Caco-2 (cell line): ENCODE results near the gene MEGF11. TPM values are rescaled to one million over a fixed set of nuclear protein-coding genes. Genes with fewer than 3 reads are reported as not detected.

ENCODE experiments used
- BruUV-seq: library from RNA; stranded (reverse); fragments of 400-500 nt; replicated peaks from 2 replicates; lab custom pipeline; 2021; lab: Mats Ljungman, UMichigan
- CTCF ChIA-PET: fragments of 300-600 bp; sonication (Branson Sonifier 250); formaldehyde crosslinking; loops from one replicate; lab custom pipeline; 2022; ENCODE audit warnings: antibody characterized with exemption; lab: Charles Lee
- POLR2A ChIA-PET: fragments of 300-600 bp; sonication (Branson Sonifier 250); formaldehyde crosslinking; loops from one replicate; lab custom pipeline; 2022; ENCODE audit warnings: antibody characterized with exemption; lab: Charles Lee
- DNase-seq, 2 experiments: peaks; one replicate each; pipeline versions ENCODE4 v3.0.0 to v3.0.0-alpha.2; 2020 to 2022
- H3K27me3 ChIP-seq: replicated peaks from 2 replicates; pipeline ENCODE4 v1.6.0; 2011; ENCODE audit warnings: low read length; ENCODE audit not compliant: control insufficient read depth, insufficient read depth
- H3K36me3 ChIP-seq: 2 replicates; pipeline ENCODE4 v1.5.1; 2011; ENCODE audit warnings: low read length; ENCODE audit not compliant: control insufficient read depth, insufficient read depth
- H3K4me1 ChIP-seq: fragments of 250-450 bp; sonication (Bioruptor Pico); 2 replicates; pipeline ENCODE4 v1.5.1; 2020; ENCODE audit warnings: mild to moderate bottlenecking
- H3K4me3 ChIP-seq: 2 replicates; pipeline ENCODE4 v1.5.1; 2011; ENCODE audit warnings: low read depth, mild to moderate bottlenecking, control low read depth, low read length
- H3K9me3 ChIP-seq: fragments of 250-450 bp; sonication (Bioruptor Pico); 2 replicates; pipeline ENCODE4 v1.5.1; 2020; ENCODE audit warnings: mild to moderate bottlenecking, moderate library complexity
- H3K27ac Mint-ChIP-seq: one replicate; pipeline ENCODE4 v1.8.0; 2022; ENCODE audit warnings: mixed read lengths; ENCODE audit not compliant: unreplicated experiment
- H3K27me3 Mint-ChIP-seq: one replicate; pipeline ENCODE4 v1.8.0; 2022; ENCODE audit warnings: mixed read lengths; ENCODE audit not compliant: insufficient read depth, unreplicated experiment
- H3K36me3 Mint-ChIP-seq: one replicate; pipeline ENCODE4 v1.8.0; 2022; ENCODE audit warnings: mild to moderate bottlenecking, mixed read lengths; ENCODE audit not compliant: insufficient read depth, unreplicated experiment
- H3K4me1 Mint-ChIP-seq: one replicate; pipeline ENCODE4 v1.8.0; 2022; ENCODE audit warnings: low read depth, mixed read lengths; ENCODE audit not compliant: unreplicated experiment
- H3K4me3 Mint-ChIP-seq: one replicate; pipeline ENCODE4 v1.8.0; 2022; ENCODE audit warnings: mild to moderate bottlenecking, moderate library complexity, mixed read lengths; ENCODE audit not compliant: unreplicated experiment
- H3K9me3 Mint-ChIP-seq: one replicate; pipeline ENCODE4 v1.8.0; 2022; ENCODE audit warnings: mixed read lengths; ENCODE audit not compliant: unreplicated experiment
- intact Hi-C: fragments of 100-400 bp; cut with micrococcal nuclease; formaldehyde crosslinking; loops from one replicate; pipeline ENCODE4 v1.10.0; 2022; ENCODE audit not compliant: unreplicated experiment
- total RNA-seq: library from RNA; stranded (reverse); gene quantifications from 2 replicates; pipeline ENCODE4 v1.2.3, GENCODE V29; 2022
- TF ChIP-seq, protein P1 (sequence below), 2 experiments: fragments of 200-600 bp in 1 of 2; IDR thresholded peaks; 1 replicate in 1 of 2; 2 replicates in 1 of 2; pipeline versions ENCODE4 v1.5.1 to v1.8.0; 2011 to 2022; ENCODE audit warnings: antibody characterized with exemption in 1 of 2, control low read depth in 1 of 2, inconsistent platforms in 1 of 2, low read depth in 1 of 2, low read length in 1 of 2, mild to moderate bottlenecking in 1 of 2, moderate library complexity in 1 of 2; ENCODE audit not compliant: insufficient read depth in 1 of 2, severe bottlenecking in 1 of 2, unreplicated experiment in 1 of 2

MEGF11 gene
- total RNA-seq, 1 experiment from 2014 or later: 0.66 TPM

DNA sequence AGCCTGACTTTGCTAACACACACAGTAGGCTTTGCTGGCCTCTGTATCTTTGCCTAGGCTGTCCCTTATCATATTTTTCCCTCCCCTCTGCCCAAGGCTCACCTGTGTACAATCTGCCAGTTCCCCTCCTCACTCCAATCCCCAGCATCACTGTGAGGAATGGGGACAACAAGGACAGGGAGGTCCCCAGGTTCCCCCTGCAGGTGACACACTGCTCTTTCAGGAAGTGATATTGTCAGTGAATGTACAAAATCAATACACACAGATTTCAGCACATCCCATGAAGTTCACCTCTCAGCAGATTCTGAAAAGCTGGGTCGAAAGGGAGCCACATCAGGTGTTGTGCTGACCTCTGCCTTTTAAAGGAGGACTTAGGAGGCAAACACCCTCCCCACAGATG, 206.8 kb downstream of the MEGF11 start:
- Mint-ChIP-seq H3K36me3 (no peaks in the 10 kb centered on the region), H3K9me3 (no peaks in the 10 kb centered on the region), H3K4me3 (no peak overlapping the region), H3K27ac (no peak overlapping the region), H3K27me3 (no peaks in the 10 kb centered on the region), H3K4me1 (peaks cover 6% of the 10 kb centered on the region)
- TF ChIP-seq, protein P1, sequence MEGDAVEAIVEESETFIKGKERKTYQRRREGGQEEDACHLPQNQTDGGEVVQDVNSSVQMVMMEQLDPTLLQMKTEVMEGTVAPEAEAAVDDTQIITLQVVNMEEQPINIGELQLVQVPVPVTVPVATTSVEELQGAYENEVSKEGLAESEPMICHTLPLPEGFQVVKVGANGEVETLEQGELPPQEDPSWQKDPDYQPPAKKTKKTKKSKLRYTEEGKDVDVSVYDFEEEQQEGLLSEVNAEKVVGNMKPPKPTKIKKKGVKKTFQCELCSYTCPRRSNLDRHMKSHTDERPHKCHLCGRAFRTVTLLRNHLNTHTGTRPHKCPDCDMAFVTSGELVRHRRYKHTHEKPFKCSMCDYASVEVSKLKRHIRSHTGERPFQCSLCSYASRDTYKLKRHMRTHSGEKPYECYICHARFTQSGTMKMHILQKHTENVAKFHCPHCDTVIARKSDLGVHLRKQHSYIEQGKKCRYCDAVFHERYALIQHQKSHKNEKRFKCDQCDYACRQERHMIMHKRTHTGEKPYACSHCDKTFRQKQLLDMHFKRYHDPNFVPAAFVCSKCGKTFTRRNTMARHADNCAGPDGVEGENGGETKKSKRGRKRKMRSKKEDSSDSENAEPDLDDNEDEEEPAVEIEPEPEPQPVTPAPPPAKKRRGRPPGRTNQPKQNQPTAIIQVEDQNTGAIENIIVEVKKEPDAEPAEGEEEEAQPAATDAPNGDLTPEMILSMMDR (IDR thresholded peaks at IDR 0.05; ENCODE audit: insufficient read depth in 1 of 2, low read depth in 1 of 2, low read length in 1 of 2, severe bottlenecking in 1 of 2, unreplicated experiment in 1 of 2): peak; percentile 27 to 41
- Histone ChIP-seq H3K4me1 (peaks cover 10% of the 10 kb centered on the region), H3K36me3 (no peaks in the 10 kb centered on the region), H3K27me3 (no peaks in the 10 kb centered on the region; the same call in 1 of the 2 replicates), H3K9me3 (no peaks in the 10 kb centered on the region), H3K4me3 (no peak overlapping the region)
- ChIA-PET CTCF (interaction anchor here (0.9 kb wide), 1 partner anchor 42 kb away, joined by 3 read pairs; no protein-coding TSS in a partner anchor), POLR2A (no interaction called here)
- DNase-seq: peak in 1 of 2 experiments; percentile 20
- intact Hi-C loops: no loop called here
- BruUV-seq: no TSS peak

GRCh38 chr15:66046326-66046725, 207.2 kb downstream of the MEGF11 start:
- no peaks in the 10 kb centered on the region for H3K9me3 Mint-ChIP-seq
- peaks cover 10% of the 10 kb centered on the region for H3K4me1 ChIP-seq
- H3K36me3 ChIP-seq: no peaks in the 10 kb centered on the region
- intact Hi-C loops: no loop called here
- no peak overlapping the region for H3K4me3 Mint-ChIP-seq
- ChIA-PET POLR2A (no interaction called here), CTCF (no interaction called here)
- H3K9me3 ChIP-seq: no peaks in the 10 kb centered on the region
- H3K27me3 ChIP-seq: no peaks in the 10 kb centered on the region
- H3K27ac Mint-ChIP-seq: no peak overlapping the region
- DNase-seq: no peak
- peaks cover 6% of the 10 kb centered on the region for H3K4me1 Mint-ChIP-seq
- BruUV-seq: no TSS peak
- no peak overlapping the region for H3K4me3 ChIP-seq
- no peaks in the 10 kb centered on the region for H3K36me3 Mint-ChIP-seq
- TF ChIP-seq, protein P1 (IDR thresholded peaks at IDR 0.05; ENCODE audit: insufficient read depth in 1 of 2, low read depth in 1 of 2, low read length in 1 of 2, severe bottlenecking in 1 of 2, unreplicated experiment in 1 of 2): no peak
- no peaks in the 10 kb centered on the region for H3K27me3 Mint-ChIP-seq

DNA sequence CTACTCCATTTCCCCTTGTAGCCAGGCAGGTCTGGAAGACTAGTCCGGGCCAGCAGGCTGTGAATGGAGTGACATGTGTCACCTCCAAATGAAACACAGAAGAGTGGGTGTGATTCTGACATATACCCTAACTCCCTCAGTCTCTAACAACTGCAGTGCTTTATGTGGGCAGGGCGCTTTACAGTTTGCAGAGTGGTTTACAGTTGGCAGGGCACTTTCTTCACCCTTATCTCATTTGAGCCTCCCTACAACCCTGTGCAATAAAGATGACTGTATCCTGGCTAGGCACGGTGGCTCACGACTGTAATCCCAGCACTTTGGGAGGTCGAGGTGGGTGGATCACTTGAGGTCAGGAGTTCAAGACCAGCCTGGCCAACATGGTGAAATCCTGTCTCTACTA, 208.0 kb downstream of the MEGF11 start:
- Histone ChIP-seq H3K36me3 (no peaks in the 10 kb centered on the region), H3K27me3 (no peaks in the 10 kb centered on the region), H3K4me1 (peaks cover 10% of the 10 kb centered on the region), H3K4me3 (no peak overlapping the region), H3K9me3 (no peaks in the 10 kb centered on the region)
- H3K4me1 Mint-ChIP-seq: peaks cover 6% of the 10 kb centered on the region
- TF ChIP-seq, protein P1 (IDR thresholded peaks at IDR 0.05; ENCODE audit: insufficient read depth in 1 of 2, low read depth in 1 of 2, low read length in 1 of 2, severe bottlenecking in 1 of 2, unreplicated experiment in 1 of 2): no peak
- no TSS peak for BruUV-seq
- intact Hi-C loops: no loop called here
- H3K9me3 Mint-ChIP-seq: no peaks in the 10 kb centered on the region
- ChIA-PET POLR2A (no interaction called here), CTCF (no interaction called here)
- no peak for DNase-seq
- H3K27ac Mint-ChIP-seq: no peak overlapping the region
- H3K4me3 Mint-ChIP-seq: no peak overlapping the region
- no peaks in the 10 kb centered on the region for H3K36me3 Mint-ChIP-seq
- H3K27me3 Mint-ChIP-seq: no peaks in the 10 kb centered on the region
